Muscle of back (tissue), 11 donors: ENCODE measurements around the gene TMEM178A. TPM values are rescaled to one million over a fixed set of nuclear protein-coding genes. Genes with fewer than 3 reads are reported as not detected.

Experiments
- DNase-seq, 3 donors: peaks; one replicate each; pipeline versions ENCODE4 v3.0.0 to v3.0.0-alpha.2; 2013
- polyA plus RNA-seq, 10 donors: library from polyadenylated mRNA; unstranded; fragments of 120-200 nt; gene quantifications; one replicate each; pipeline ENCODE4 v1.2.1, GENCODE V29; 2013; ENCODE audit not compliant: insufficient read length in 10 of 10

Gene TMEM178A
- polyA plus RNA-seq, 10 donors = 9.3 to 30.1 (median 14.9) TPM

GRCh38 chr2:39738936-39739335, 73.2 kb downstream of the TMEM178A start:
- DNase-seq = peak in 1 of 3 donors; percentile 32

GRCh38 chr2:39739386-39739785, 73.7 kb downstream of the TMEM178A start:
- no peak for DNase-seq

GRCh38 chr2:39741871-39742270, 76.2 kb downstream of the TMEM178A start:
- DNase-seq = no peak

GRCh38 chr2:39743269-39743776, 77.6 kb downstream of the TMEM178A start:
- peak in 1 of 3 donors; percentile 54 for DNase-seq

GRCh38 chr2:39755466-39755865, 89.7 kb downstream of the TMEM178A start:
- no peak for DNase-seq

- DNase-seq = no peak
These were observed 91.4 kb downstream of the TMEM178A start for GRCh38 chr2:39757156-39757555.

- DNase-seq = no peak
These were observed 96.7 kb downstream of the TMEM178A start for GRCh38 chr2:39762448-39762847.

Other genes with a start within 250 kb of the TMEM178A start
- gene MAP4K3, start 228.6 kb upstream of the TMEM178A start, polyA plus RNA-seq = 10 to 100 TPM; 23.3 to 54.8 (median 38.0) TPM
- gene THUMPD2, start 113.3 kb downstream of the TMEM178A start, polyA plus RNA-seq = 10 to 100 TPM; 12.6 to 20.2 (median 17.8) TPM